AG04450 (cell line): ENCODE results near the gene ADAT2. TPM values are rescaled to one million over a fixed set of nuclear protein-coding genes. Genes with fewer than 3 reads are reported as not detected.

ENCODE experiments used
- CTCF ChIA-PET: fragments of 300-600, 350-600 bp; formaldehyde crosslinking; extraction: SDS; loops from one replicate; lab custom pipeline; 2022; ENCODE audit warnings: antibody characterized with exemption, inconsistent platforms; lab: Charles Lee
- POLR2A ChIA-PET: fragments of 350-600 bp; formaldehyde crosslinking; extraction: SDS; loops from one replicate; lab custom pipeline; 2021; ENCODE audit warnings: antibody characterized with exemption, inconsistent platforms; lab: Yijun Ruan, JAX
- DNase-seq: peaks from one replicate; pipeline ENCODE4 v3.0.0-alpha.2; 2011; ENCODE audit warnings: low read depth, low spot score
- H3K27ac ChIP-seq: one replicate; pipeline ENCODE4 v1.5.1; 2012; ENCODE audit warnings: low read depth, low read length, control low read depth
- H3K27me3 ChIP-seq: one replicate; pipeline ENCODE4 v1.6.0; 2012; ENCODE audit warnings: low read length; ENCODE audit not compliant: control insufficient read depth, insufficient read depth
- H3K4me3 ChIP-seq: 2 replicates; pipeline ENCODE4 v1.5.1; 2011; ENCODE audit warnings: mild to moderate bottlenecking, low read depth, low read length, control low read depth
- H3K9me3 ChIP-seq: 2 replicates; pipeline ENCODE4 v1.5.1; 2012; ENCODE audit warnings: low read length; ENCODE audit not compliant: control insufficient read depth, insufficient read depth
- polyA plus RNA-seq: library from polyadenylated mRNA; depleted of rRNA; stranded (reverse); fragments of >200 nt; gene quantifications from 2 replicates; pipeline ENCODE4 v1.2.3, GENCODE V29; 2011
- TF ChIP-seq, protein P1 (sequence below): IDR thresholded peaks from 2 replicates; pipeline ENCODE4 v1.5.1; 2011; ENCODE audit warnings: low read depth, low read length, control low read depth, inconsistent platforms

The ADAT2 gene
- polyA plus RNA-seq, 1 experiment: 5.6 TPM

DNA sequence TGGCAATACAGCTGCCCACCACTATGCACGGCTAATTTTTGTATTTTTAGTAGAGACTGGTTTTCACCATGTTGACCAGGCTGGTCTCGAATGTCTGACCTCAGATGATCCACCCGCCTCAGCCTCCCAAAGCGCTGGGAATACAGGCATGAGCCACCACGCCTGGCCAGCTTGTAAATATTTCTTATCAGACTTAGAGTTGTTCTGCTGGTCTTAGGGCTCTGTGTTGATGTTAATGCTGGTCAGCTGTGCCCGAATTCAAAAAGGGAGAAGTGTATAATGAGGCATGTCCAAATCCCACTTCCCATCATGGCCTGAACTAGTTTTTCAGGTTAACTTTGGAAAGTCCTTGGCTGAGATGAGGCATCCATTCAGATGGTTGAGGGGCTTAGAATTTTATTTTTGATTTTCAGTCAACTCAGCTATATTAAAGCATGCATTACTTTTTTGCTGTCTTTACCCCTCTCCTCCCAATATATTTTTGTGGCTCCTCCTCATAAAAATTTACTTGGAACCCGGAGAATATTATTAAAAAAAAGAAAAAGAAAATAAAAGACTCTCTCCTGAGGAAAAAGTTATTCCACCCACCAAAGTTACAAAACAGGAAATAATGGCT, 47.7 kb downstream of the ADAT2 start:
- H3K9me3 ChIP-seq: no peaks in the 10 kb centered on the region
- H3K27me3 ChIP-seq: no peaks in the 10 kb centered on the region
- ChIA-PET POLR2A (no interaction called here), CTCF (interaction anchor here (1.0 kb wide), 1 partner anchor 24 kb away, joined by 5 read pairs; no protein-coding TSS in a partner anchor)
- TF ChIP-seq, protein P1, sequence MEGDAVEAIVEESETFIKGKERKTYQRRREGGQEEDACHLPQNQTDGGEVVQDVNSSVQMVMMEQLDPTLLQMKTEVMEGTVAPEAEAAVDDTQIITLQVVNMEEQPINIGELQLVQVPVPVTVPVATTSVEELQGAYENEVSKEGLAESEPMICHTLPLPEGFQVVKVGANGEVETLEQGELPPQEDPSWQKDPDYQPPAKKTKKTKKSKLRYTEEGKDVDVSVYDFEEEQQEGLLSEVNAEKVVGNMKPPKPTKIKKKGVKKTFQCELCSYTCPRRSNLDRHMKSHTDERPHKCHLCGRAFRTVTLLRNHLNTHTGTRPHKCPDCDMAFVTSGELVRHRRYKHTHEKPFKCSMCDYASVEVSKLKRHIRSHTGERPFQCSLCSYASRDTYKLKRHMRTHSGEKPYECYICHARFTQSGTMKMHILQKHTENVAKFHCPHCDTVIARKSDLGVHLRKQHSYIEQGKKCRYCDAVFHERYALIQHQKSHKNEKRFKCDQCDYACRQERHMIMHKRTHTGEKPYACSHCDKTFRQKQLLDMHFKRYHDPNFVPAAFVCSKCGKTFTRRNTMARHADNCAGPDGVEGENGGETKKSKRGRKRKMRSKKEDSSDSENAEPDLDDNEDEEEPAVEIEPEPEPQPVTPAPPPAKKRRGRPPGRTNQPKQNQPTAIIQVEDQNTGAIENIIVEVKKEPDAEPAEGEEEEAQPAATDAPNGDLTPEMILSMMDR: no peak
- no peak for DNase-seq
- no peak overlapping the region for H3K27ac ChIP-seq
- H3K4me3 ChIP-seq: no peak overlapping the region

DNA sequence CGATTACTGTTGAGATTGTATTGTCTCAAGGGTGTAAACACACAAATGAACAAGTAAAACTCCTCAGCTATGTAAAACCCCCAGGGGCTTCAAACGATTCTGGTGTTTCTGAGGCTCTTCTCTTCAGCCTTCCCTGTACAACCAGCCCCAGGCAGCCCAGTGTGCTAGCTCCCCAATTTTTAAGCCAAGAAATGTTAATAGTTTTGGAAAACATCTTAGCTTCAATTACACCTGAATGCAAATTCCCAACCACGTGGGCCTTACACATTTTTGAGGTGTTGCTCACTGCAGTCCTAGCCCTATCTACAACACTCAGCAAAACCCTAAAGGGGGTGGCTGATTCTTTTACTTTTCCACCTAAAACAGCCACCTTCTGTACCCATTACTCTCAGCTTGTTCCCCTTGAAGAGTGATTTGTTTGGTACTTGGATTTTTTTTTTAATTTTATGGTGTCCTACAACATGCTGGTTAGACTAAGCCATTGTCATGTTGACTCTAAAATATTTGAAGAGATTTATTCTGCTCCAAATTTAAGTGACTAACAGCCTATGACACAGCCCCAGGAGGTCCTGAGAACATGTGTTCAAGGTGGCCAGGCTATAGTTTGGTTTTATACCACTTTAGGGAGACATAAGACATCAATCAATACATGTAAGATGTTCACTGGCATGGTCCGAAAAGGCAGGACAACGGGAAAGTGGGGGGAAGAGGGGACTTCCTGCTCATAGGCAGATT, 48.7 kb downstream of the ADAT2 start:
- ChIA-PET CTCF (no interaction called here), POLR2A (no interaction called here)
- H3K27ac ChIP-seq: no peak overlapping the region
- H3K27me3 ChIP-seq: no peaks in the 10 kb centered on the region
- TF ChIP-seq, protein P1: no peak
- H3K4me3 ChIP-seq: no peak overlapping the region
- no peak for DNase-seq
- no peaks in the 10 kb centered on the region for H3K9me3 ChIP-seq

DNA sequence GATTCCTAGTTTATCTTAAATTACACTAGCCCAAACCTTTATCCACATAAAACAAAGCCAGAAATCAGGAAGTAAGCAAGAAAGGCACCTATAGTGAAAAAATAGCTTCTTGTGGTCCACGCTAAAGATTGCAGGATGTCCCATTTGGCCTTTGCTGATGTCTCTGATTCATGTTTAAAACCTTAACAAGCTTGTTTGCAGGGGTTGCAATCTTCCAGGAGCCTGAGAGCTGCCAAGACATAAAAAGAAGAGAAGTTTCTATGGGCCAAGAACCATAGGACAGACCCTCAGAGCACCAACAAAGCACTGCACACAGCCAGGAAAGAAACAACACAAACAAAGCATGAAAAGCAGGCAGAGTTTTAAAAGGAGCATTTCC, 49.4 kb downstream of the ADAT2 start:
- no peaks in the 10 kb centered on the region for H3K9me3 ChIP-seq
- H3K4me3 ChIP-seq: no peak overlapping the region
- CTCF ChIA-PET: no interaction called here
- TF ChIP-seq, protein P1: no peak
- no peaks in the 10 kb centered on the region for H3K27me3 ChIP-seq
- no peak for DNase-seq
- POLR2A ChIA-PET: no interaction called here
- H3K27ac ChIP-seq: no peak overlapping the region

DNA sequence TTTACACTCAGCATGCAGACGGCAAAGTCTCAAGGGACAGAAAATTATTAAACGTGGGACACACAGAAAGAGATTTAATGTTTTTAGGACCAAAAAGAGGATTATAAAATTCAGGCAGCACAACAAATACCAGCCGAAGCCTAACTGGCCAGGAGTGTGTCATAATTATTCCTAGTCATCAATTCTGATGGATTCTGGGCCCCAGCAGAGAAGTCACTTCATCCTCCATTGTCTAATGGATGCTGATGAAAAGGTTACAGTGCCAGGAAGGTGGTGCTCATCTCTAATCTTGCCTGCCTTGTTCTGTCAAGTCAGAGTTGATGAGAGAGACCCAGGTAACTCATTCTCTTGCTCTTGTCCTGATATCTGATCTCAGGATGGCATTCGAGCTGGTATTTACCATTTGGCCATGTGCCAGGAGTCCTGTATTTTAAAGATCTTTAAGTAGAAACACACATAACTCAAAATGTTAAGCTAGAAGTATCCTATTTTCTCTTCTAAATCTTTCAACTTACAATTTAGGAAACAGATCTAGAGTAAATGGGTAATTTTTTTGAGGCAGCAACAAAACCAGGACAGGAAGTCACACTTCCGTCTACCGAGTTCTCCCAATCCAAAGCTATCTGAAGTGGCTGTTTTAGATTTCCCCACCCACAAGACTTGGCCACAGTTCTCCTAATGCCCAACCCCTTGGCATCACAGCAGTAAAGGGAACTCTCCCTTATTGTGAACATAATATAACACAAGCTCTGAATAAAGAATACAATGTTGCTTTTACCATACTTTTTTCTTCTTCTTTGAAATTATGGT, 50.0 kb downstream of the ADAT2 start:
- CTCF ChIA-PET: interaction anchor here (0.6 kb wide), 1 partner anchor 1242 kb away, joined by 5 read pairs; no protein-coding TSS in a partner anchor
- DNase-seq: no peak
- Histone ChIP-seq H3K9me3 (no peaks in the 10 kb centered on the region), H3K27ac (no peak overlapping the region), H3K4me3 (no peak overlapping the region), H3K27me3 (no peaks in the 10 kb centered on the region)
- TF ChIP-seq, protein P1: no peak
- POLR2A ChIA-PET: no interaction called here

DNA sequence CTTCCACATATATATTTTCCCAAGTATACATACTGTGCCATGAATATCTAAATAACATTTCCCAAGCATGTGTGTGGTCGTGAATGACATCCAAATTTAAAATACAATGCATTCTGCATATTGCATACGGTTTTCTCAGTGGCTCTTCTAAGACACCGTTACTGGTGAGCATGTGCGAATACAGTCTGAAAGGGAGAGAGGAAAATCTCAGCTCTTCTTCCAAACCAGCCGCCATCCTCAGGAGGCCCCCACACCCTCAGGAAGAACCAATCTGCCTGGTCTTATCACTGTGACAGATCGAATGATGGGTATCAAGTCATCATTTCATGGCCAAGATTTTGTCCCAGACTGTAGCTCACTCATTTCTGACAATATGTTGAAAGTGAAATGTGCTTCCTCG, 50.7 kb downstream of the ADAT2 start:
- CTCF ChIA-PET: no interaction called here

More for the DNA sequence above, 50.7 kb downstream of the ADAT2 start:
- no peak overlapping the region for H3K27ac ChIP-seq
- no peak overlapping the region for H3K4me3 ChIP-seq
- POLR2A ChIA-PET: no interaction called here
- H3K9me3 ChIP-seq: no peaks in the 10 kb centered on the region
- TF ChIP-seq, protein P1: no peak
- H3K27me3 ChIP-seq: no peaks in the 10 kb centered on the region
- no peak for DNase-seq
